Measurements from ENCODE around the gene PRKG1.

DNA sequence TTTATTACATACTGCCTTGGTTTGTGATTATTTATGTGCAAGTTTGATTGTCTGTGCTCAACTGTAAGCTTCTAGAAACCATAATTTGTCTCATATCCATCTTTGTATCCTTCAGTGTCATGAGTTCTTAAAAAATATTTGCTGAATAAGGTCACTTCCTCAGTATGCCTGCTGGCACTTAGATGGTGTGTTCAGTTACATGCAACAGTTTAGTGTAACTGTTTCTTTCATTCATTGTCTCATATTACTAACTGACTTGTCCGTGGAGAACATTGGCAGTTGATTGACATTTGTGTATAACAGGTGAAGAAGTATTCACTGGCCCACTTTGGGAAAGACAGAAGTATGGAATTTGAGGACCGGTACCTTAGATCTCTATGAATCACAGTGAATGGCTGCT is 236.9 kb downstream of the PRKG1 start:
- no peak for TF ChIP-seq PAX5 (IDR thresholded peaks at IDR 0.05; ENCODE audit: insufficient read depth, low read length, severe bottlenecking)
- TF ChIP-seq POLR2A (IDR thresholded peaks at IDR 0.05; ENCODE audit: low read depth, low read length) = no peak
- TF ChIP-seq POLR2AphosphoS5 (IDR thresholded peaks at IDR 0.05; ENCODE audit: low read depth, low read length) = no peak
- no peak for TF ChIP-seq TAF1 (IDR thresholded peaks at IDR 0.05; ENCODE audit: low read depth, low read length)

All from GM12891 (cell line).